Stimulated activated CD8-positive, alpha-beta memory T cell treated with anti-CD3 and anti-CD28 coated beads, Interleukin-7, amount 100 ng/mL, for 24 hours (primary cell): Measurements from ENCODE around the gene HSPD1.
"Not testable (repeated sequence)": the region's sequence is repeated elsewhere in the genome, so short reads cannot be mapped to it uniquely, and the experiment has no call there.

Experiments
- DNase-seq: peaks from one replicate; pipeline ENCODE4 v3.0.0-alpha.2; 2020; ENCODE audit warnings: low read depth

HSPD1 gene

DNA sequence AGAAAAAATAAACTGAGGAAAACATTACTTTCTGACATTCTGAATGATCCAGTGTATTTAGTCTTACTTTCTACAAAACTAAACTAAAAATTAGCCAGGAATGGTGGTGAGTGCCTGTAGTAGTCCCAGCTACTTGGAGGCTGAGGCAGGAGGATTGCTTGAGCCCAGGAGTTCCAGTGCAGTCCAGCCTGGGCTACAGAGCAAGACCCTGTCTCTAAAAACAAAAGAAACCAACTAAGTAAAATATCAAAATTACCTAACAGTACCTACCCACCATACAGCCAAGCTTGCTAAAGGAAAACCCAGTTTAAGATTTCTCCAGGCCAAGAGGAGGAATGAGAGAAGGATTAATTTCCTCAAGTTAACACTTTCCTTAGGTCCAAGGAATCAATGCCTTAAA, 2.9 kb downstream of the HSPD1 start:
- DNase-seq: no peak

- no peak for DNase-seq
Observed at GRCh38 chr2:197495433-197496134, 4.1 kb downstream of the HSPD1 start.

DNA sequence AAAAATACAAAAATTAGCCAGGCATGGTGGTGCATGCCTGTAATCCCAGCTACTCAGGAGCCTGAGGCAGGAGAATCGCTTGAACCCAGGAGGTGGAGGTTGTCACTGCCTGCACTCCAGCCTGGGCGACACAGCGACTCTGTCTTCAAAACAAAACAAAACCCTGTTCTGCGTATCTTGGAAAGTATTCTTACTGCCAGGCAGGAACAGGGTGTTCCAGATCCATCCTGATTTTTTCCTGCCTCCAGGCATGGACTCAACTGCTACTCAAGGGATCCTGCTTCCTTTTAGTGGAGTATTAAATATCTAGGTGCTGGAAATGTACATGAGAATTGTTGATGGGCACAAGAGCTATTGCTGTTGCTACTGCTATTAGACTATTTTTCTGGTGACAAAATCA, 12.3 kb downstream of the HSPD1 start:
- DNase-seq: no peak

DNA sequence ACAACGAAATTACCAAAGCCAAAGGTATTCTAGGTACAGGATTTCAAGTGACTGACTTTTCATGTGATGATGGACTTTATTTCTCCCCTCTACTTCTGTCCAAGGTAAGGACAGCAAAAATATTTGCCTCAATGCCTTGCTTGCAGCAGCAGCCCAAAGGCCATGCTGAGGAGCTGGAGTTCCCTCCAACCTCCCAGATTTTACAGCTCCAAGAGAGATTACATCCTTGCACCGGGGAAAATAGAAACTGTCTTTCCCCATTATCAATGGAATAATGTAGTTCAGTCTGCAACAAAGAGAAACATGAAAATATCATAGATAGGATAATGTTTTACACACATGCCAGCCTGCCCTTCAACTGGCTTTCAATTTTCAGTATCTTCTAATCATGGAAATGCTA, 13.5 kb downstream of the HSPD1 start:
- DNase-seq: no peak

DNA sequence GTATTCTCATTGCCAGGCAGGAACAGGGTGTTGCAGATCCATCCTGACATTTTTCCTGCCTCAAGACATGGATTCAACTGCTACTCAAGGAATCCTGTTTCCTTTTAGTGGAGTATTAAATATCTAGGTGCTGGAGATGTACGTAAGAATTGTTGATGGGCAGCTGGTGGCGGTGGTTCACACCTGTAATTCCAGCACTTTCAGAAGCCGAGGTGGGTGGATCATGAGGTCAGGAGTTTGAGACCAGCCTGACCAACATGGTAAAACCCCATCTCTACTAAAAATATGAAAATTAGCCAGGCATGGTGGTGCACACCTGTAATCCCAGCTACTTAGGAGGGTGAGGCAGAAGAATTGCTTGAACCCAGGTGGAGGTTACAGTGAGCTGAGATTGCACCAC, 15.4 kb downstream of the HSPD1 start:
- not testable (repeated sequence) for DNase-seq

DNA sequence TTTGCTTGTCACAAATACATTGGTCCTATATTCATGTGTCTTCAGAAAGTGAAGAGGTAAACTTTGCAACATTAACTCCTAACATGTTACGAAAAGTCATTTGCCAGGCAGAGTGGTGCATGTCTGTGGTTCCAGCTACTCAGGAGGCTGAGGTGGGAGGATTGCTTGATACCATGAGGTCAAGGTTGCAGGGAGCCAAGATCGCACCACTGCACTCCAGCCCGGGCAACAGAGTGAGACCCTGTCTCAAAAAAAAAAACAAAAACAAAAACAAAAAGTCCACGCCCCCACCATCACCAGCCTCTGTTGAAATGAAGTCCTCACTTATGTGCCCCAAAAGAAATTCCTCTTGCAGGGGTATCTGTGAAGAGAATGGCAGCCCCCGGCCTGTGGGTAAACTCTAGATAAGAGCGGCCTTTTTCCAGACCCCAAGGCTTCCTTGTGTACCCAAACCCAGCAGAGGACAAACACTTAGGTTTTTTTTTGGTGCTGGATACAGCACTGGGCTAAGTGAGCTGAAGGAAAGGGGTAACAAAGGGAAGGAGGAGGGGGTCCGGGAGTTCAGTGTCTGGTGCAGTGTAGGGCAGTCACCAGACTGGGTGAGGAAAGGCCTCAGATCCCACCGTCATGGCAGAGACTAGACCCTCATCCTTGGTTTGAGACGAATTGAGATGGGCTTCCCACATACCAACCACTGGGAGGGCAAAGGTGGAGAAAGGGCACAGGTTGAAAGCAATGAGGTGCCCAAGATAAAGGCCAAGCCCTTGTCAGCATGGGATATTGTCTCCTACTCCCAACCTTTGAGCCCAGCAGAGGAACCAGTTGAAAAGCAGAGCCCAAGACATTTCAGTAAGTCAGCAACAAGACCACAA, 19.2 kb downstream of the HSPD1 start:
- no peak for DNase-seq

- no peak for DNase-seq
Observed at GRCh38 chr2:197477797-197478196, 21.8 kb downstream of the HSPD1 start.

- DNase-seq: no peak
Observed at GRCh38 chr2:197472166-197472565, 27.5 kb downstream of the HSPD1 start.

DNA sequence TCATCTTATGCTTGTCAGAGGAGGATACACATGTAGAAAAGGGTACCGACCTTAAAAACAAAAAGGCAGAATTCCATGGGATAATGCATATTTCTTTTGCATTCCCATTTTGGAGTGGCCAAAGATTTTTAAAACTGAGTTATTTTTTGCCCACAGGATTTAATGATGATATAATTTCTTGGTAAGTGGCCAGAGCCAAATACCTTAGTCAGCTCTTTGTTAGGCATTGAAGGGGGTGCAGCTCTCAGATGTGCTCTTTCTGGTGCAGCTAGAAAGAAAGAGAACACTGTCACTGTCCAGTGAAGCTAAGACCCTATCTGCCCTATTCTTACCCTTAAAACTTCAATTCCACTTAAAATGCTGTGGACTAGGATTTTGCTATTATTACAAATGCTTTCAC, 35.5 kb downstream of the HSPD1 start:
- no peak for DNase-seq

DNA sequence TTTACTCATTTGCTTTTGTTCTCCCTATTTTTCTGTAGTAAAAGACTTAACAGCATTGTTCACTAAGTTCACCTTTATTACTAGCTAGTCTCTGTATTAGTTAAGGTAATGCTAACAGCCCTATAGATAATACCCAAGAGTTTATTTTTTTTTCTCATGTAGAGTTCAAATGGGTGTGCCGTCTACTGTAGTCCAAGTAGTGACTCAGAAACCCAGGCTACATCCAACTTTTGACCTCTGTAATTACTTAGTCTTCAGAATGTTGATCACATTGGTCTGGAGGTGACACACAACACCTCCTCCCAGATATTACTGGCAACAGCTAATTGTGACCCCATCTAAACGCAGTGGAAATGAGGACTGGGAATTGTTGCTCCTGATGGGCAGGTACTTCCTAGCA, 38.6 kb downstream of the HSPD1 start:
- no peak for DNase-seq

- no peak for DNase-seq
Observed at GRCh38 chr2:197460649-197461048, 39.0 kb downstream of the HSPD1 start.

DNA sequence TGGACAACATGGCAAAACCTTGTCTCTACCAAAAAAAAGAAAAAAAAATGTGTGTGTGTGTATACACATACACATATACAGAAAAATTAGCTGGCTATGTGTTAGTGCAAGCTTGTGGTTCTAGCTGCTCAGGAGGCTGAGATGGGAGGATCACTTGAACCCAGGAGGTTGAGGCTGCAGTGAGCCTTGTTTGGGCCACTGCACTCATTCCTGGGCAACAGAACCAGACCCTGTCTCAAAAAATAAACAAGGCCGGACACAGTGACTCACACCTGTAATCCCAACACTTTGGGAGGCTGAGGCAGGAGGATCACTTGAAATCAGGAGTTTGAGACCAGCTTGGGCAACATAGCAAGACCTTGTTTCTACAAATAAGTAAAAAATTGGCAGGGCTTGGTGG, 44.2 kb downstream of the HSPD1 start:
- DNase-seq: no peak

DNA sequence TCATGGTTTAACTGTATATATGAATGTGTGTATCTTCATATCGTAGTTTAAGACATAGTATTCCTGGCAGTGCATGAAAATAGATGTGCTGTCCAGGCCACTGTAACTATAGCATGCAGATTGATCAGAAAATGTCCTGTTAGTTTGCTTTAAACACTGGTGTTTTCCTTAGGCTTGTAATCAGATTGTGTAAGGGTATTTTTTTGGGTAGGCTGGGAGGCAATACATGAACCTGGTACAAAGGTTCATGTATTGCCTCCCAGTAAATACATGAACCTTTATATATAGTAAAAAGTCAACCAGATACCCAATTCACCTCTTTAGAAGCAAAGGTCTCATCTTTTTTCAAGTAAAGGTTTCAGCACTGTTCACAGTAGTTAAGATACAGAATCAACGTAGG, 44.7 kb downstream of the HSPD1 start:
- DNase-seq: no peak

DNA sequence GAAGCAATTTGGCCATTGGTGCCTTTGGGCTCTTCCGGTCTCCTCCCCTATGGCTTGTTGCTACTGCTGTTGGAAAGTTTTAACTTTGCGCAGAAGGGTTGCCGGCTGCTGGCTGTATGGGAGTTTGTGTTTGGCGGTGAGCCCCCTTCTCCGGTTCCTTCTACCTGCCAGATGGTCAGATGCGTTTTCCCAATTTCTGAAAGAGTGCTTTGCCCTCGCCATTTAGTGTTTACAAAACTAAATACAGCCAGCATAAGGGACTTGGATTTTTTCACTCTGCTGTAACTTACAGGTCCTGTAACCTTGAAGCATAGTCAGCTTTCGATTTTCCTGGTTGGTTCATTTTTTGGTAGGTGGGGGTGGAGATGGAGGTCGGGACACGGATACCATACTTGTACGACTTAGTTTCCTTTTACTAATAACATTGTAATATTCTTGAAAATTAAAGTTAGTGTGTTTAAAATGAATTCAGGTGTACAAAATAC, 45.7 kb downstream of the HSPD1 start:
- DNase-seq: no peak

GRCh38 chr2:197453123-197453913, 46.3 kb downstream of the HSPD1 start, which contains the start of gene COQ10B:
Gene COQ10B, plus strand, starts transcription at chr2:197453552. Its CDS starts 9 bp downstream, at chr2:197453561.
- DNase-seq: peak; percentile 94

DNA sequence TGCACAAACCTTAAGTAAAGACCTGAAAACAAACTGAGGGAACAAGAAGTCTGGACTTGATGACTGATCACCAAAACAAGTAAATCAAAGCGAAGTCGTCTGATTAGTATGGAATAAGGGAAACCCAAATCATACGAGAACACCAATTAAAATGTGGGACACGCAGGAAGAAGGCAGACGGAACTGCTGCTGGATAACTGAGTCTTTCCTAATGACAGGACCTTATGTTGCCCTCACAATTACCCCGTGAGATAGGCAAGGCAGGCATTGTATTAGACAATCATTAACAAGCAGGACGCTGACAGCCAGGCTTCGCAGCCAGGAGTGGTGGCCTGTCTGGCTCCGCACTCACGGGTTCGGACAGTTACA, 46.9 kb downstream of the HSPD1 start:
- no peak for DNase-seq

DNA sequence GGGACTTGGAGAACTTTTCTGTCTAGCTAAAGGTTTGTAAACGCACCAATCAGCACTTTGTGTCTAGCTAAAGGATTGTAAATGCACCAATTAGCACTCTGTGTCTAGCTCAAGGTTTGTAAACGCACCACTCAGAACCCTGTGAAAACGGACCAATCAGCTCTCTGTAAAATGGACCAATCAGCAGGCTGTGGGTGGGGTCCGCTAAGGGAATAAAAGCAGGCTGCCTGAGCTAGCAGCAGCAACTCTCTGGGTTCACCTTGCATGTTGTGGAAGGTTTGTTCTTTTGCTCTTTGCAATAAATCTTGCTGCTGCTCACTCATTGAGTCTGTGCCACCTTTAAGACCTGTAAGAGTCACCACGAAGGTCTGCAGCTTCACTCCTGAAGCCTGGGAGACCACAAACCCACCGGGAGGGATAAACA, 48.7 kb downstream of the HSPD1 start:
- DNase-seq: not testable (repeated sequence)

- no peak for DNase-seq
Observed at GRCh38 chr2:197450465-197450864, 49.2 kb downstream of the HSPD1 start.

GRCh38 chr2:197446844-197447243, 52.8 kb downstream of the HSPD1 start:
- DNase-seq: no peak

DNA sequence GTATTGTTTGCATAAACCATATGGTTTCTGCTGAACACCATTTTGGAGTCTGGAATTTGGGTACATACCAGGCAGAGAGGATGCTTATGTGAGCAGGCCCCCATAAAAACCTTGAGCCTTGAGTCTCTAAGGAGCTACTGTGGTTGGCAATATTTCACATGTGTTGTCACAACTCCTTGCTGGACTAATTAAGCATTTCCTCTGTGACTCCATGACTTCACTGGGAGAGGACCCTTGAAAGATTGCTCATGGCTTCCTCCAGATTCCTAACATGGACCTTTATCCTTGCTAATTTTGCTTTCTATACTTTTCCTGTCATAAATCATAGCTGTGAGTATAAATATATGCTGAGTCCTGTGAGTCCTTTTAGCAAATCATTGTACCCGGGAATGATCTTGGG, 53.9 kb downstream of the HSPD1 start:
- DNase-seq: no peak

DNA sequence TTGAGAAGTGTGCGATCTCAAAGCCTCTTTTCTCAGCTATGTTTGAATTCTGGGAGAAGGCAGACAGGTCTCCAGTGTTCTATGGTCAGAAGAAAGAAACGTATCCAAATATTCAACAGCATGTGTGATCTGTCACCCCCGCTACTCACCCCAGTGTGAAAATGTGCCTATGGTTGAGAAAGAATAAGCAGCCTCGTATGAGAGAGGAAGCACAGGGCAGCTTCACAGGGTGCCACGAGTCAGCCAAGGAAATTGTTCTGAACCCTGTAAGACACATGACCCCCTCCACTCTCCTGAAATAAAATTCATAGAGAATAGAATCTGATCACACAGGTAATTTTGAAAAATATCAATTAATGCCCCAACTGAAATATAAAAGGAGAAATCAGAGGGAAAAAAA, 56.8 kb downstream of the HSPD1 start:
- no peak for DNase-seq

DNA sequence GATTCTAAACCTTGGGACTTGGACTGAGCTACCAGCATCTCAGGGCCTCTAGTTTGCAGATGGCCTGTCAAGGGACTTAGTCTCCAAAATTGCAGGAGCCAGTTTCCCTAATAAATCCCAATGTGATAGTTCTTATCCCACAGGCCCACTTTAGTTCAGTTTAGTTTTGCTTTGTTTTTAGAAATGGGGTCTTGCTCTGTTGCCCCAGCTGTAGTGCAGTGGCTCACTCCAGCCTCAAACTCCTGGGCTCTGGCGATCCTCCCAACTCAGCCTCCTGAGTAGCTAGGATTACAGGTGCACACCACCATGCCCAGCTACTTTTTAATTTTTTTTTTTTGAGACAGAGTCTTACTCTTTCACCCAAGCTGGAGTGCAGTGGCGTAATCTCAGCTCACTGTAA, 62.3 kb downstream of the HSPD1 start:
- DNase-seq: no peak
